Measurements from ENCODE around the gene VWA2. TPM values are rescaled to one million over a fixed set of nuclear protein-coding genes. Genes with fewer than 3 reads are reported as not detected.

The VWA2 gene
- total RNA-seq, 1 donor from 2014 or later, result not detected

- H3K27me3 ChIP-seq, result no peaks in the 10 kb centered on the region
- intact Hi-C loops (cut with DNase I), result no loop called here
- TF ChIP-seq CTCF (IDR thresholded peaks at IDR 0.05), result no peak
- H3K4me3 ChIP-seq, result no peak overlapping the region
- H3K9me3 ChIP-seq, result no peaks in the 10 kb centered on the region
- H3K36me3 ChIP-seq, result peaks cover 0 to 6% of the 10 kb centered on the region in 2 donors
- no peaks in the 10 kb centered on the region for H3K4me1 ChIP-seq
- no peak for DNase-seq (ENCODE audit: low spot score in 2 of 2)
- no peak overlapping the region for H3K27ac ChIP-seq
These were observed 80.6 kb downstream of the VWA2 start for GRCh38 chr10:114319406-114320248.

DNA sequence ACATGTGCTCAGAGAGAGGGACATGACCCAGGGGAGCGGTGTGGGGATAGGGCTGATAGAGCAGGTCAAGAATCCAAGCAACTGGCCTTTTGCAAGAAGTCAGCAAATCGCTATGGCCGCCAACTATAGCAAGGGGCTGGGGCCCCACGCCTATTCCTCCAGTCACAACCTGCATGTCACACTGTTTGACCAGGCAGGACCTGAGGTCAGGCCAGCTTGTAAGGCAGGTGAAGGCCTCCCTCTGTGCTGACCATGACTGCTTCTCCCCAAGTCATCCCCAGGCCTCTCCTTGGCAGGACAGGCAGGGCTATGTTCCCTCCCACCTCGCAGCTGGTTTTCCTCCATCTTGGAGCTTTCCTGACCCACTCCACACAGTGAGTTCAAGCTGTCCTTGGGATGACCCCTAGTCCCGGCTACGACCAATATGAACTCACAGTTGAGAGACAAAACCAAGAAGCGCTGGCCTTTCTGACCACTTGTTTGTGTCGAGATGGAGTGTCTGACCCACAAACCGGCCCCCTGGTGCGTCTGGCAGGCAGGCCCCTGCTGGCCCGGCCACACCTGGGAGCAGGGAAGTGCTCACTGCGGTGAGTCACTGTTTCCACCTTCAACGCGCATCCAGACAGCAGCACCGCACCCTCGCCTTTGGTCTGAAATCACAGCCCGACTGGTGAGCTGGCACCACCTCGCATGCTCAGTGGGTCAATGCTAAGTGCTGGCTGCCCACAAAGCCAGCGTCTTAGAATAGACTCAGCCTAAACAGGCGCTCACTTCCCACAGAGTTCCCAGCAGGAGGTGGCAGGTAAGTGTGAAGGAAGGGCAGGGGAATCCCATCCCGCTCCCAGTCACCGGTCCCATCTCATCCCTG lies 81.4 kb downstream of the VWA2 start:
- no peak for TF ChIP-seq CTCF (IDR thresholded peaks at IDR 0.05)
- Histone ChIP-seq H3K27me3 (no peaks in the 10 kb centered on the region), H3K27ac (no peak overlapping the region), H3K4me1 (no peaks in the 10 kb centered on the region), H3K36me3 (peaks cover 0 to 6% of the 10 kb centered on the region in 2 donors), H3K4me3 (no peak overlapping the region), H3K9me3 (no peaks in the 10 kb centered on the region)
- intact Hi-C loops (cut with DNase I), result no loop called here
- no peak for DNase-seq (ENCODE audit: low spot score in 2 of 2)

DNA sequence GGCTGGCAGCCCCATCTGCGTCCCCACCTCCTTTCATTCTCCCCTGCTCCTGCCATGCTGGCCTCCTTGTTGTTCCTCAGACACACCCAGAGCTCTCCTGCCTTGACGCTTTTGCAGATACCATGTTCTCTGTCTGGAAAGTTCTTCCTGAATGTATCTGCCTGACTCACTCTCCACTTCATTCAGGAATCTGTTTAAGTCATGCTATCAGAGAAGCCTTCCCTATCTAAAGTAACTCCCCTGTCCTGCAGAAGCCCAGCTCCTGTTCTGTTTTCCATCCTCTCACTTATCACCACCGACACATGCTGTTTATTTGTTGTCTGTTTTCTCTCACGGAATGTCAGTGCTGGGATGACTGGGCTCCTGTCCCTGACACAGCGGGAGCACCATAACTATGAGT lies 83.3 kb downstream of the VWA2 start:
- H3K4me3 ChIP-seq, result no peak overlapping the region
- peaks cover 0 to 6% of the 10 kb centered on the region in 2 donors for H3K36me3 ChIP-seq
- DNase-seq (ENCODE audit: low spot score in 2 of 2), result no peak
- H3K9me3 ChIP-seq, result no peaks in the 10 kb centered on the region
- H3K4me1 ChIP-seq, result no peaks in the 10 kb centered on the region
- TF ChIP-seq CTCF (IDR thresholded peaks at IDR 0.05), result no peak
- no peak overlapping the region for H3K27ac ChIP-seq
- intact Hi-C loops (cut with DNase I), result no loop called here
- no peaks in the 10 kb centered on the region for H3K27me3 ChIP-seq

DNA sequence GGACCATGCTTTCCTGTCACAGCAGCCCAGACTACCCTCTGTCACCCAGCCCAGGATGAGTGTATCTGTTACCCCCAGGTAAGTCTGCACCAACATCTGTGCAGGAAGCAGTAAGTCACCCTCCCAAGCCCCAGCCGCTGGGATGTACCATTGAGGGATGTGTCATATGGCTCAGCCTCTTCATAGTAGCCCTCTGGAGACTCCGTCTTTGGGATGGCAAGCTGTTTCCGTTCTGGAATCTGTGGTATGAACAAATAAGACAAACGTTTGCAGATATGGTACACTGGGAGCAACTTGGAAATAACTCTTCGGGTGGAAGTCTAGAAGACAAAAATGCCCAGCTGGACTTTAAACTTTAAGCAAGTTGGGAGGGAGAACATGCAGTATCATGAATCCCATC lies 84.0 kb downstream of the VWA2 start:
- Histone ChIP-seq H3K4me1 (no peaks in the 10 kb centered on the region), H3K27me3 (no peaks in the 10 kb centered on the region), H3K9me3 (no peaks in the 10 kb centered on the region), H3K4me3 (no peak overlapping the region), H3K27ac (no peak overlapping the region), H3K36me3 (peaks cover 0 to 6% of the 10 kb centered on the region in 2 donors)
- intact Hi-C loops (cut with DNase I), result no loop called here
- no peak for DNase-seq (ENCODE audit: low spot score in 2 of 2)
- TF ChIP-seq CTCF (IDR thresholded peaks at IDR 0.05), result no peak

GRCh38 chr10:114326795-114327194 lies 87.7 kb downstream of the VWA2 start:
- intact Hi-C loops (cut with DNase I), result no loop called here

More at GRCh38 chr10:114326795-114327194, 87.7 kb downstream of the VWA2 start:
- H3K27me3 ChIP-seq, result no peaks in the 10 kb centered on the region
- H3K36me3 ChIP-seq, result peaks cover 0 to 3% of the 10 kb centered on the region in 2 donors
- H3K27ac ChIP-seq, result no peak overlapping the region
- H3K9me3 ChIP-seq, result no peaks in the 10 kb centered on the region
- H3K4me3 ChIP-seq, result no peak overlapping the region
- DNase-seq (ENCODE audit: low spot score in 2 of 2), result no peak
- TF ChIP-seq CTCF (IDR thresholded peaks at IDR 0.05), result no peak
- H3K4me1 ChIP-seq, result peaks cover 0 to 8% of the 10 kb centered on the region in 2 donors
